GM19043 (cell line): ENCODE measurements around the gene RGS8.
A peak's percentile ranks its signal among the peaks of the same experiment; 100 is the strongest.
"Not testable (repeated sequence)": the region's sequence is repeated elsewhere in the genome, so short reads cannot be mapped to it uniquely, and the experiment has no call there.

Source experiments
- ATAC-seq: cut with Tn5 transposase; IDR thresholded peaks from one replicate; pipeline ENCODE4 v1.9.1; 2021; ENCODE audit warnings: low read depth; ENCODE audit not compliant: unreplicated experiment

Gene RGS8

DNA sequence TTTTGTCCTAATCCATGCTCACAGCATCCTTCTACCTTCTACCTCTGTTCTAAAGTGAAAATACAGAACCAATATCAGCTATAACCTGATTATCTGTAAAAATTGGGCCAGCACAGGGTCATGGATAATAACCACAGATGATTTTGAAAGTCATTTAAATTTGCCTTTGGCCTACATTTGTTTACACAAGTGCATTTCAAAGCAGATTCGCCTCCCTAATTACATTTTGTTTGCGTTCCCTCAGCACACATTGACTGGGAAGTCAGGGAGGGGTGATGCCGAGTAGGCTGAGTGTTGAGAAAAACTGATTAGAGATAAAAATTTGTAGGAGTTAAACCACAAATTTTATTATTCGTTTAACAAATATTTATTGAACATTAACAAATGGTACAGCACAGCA, 19.2 kb upstream of the RGS8 start:
- ATAC-seq, result no peak

DNA sequence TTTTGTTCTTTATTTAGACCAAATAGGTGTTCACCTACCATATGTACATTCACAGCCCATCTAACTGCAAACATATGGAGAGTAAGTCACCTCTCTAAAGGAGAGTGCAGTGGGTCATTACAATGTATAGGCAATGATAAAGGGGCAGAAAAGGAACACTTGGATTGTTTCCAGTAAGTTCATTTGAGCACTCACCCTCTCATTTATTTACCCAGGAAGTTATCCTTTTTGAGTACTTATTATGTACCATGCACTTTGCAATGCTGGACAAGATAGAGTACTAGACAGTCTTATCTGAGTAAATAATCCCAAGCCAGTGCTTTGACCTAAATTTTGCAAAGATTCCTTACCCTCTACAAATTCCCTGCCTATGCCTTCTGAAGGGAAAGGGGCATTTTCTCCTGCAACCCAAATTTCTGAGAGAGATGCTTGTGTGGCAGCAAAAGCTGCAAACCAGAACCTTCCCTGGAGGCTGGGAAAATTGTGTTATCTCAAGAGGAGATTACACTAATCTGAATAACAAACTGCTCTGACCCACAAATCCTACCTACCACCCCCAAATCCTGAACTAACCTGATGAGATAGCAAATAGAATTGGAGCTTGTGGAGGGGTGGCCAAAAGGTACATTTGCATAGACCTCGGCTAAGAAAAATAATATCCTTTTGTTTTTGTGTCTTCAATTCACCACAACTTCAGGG, 18.6 kb upstream of the RGS8 start:
- no peak for ATAC-seq

DNA sequence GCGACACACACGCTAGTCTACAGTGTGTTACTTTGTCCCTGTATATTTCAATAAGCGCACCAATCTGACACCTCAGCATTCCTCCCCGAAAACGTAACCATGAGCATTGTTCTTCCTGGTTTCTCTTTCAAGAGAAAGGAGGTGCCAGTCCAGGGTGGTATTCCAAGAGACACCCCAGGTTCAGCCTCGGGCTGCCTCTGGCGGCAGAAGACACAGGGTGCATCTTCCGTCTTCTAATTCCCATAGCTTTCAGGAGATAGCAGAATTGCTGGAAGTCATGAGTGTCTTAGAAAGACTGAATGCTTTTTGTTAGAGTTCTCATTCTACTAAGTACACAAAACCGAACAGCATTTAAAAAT, 15.9 kb upstream of the RGS8 start:
- no peak for ATAC-seq

DNA sequence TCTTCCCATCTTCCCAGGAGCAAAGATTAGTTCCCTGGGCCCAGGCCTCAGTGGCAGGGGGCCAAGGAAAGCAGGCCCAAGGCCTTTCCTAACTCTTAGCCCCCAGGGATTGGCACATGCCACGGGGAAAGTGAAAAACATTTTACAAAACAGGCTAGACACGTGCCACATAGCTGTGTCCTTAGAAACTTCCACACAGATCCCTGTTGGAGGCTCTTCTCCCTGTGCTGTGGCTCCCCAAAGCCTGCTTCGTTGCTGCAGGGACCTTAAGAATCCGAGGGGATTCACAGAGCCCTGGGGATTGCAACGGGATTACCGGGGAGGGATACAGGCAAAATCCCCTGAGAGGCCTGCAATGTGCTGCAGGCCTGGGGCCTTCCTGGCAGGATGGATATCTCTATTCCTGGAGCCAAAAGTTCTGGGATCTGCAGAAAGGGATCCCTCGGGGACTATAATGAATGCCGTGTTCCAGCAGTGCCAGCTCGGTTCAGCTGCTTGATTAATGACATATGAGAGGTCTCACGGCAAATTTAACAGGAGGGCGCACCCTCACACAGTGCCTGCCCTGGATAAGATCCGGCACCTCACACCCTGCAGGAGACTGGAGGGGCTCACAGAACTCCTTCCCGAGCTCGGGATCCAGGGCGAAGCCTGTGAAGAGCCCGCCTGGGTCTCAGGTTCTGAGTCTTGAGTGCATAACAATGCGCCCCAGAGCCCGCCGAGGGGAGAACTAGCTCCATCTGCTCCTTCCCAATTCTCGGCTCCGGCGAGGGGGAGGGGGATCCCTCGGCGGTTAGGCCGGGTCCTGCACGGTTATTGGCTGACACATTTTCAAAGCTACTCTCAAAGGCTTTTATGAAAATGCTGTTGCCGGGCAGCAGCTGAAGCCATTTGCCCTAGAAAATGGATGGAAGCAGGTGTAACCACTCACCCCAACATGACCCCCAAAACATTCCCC, 15.3 kb upstream of the RGS8 start:
- ATAC-seq, result no peak

- ATAC-seq, result no peak
Measured at GRCh38 chr1:182698971-182699370, 14.6 kb upstream of the RGS8 start.

DNA sequence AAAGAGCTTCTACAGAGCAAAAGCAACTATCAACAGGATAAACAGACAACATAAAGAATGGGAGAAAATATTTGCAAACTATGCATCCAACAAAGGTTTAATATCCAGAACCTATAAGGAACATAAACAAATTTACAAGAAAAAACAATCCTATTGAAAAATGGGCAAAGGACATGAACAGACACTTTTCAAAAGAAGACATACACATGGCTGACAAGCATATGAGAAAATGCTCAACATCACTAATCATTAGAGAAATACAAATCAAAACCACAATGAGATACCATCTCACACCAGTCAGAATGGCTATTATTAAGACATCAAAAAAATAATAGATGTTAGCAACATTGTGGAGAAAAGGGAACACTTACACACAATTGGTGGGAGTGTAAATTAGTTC, 8.8 kb upstream of the RGS8 start:
- ATAC-seq, result not testable (repeated sequence)

- ATAC-seq, result no peak
Measured at GRCh38 chr1:182690886-182691443, 6.6 kb upstream of the RGS8 start.

- no peak for ATAC-seq
Measured at GRCh38 chr1:182688436-182689205, 4.2 kb upstream of the RGS8 start.

DNA sequence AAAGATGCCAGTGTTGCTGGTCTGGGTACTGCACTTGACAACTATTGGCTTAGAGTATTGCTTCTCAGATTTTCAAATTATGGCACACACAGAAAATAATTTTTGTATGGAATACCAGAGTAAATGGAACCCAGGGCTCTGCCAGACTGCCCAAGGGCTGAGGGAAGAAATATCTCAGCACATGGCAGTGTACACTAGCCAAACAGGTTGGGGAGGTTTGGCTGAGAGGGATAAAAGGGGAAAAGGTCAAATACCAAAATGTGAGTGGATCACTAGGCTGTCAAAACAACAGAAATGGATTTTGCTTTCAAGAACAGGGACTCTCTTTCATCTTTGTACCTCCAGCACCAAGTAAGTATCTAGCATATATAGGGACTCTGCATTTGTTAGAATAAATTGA, 3.0 kb upstream of the RGS8 start:
- ATAC-seq, result no peak

DNA sequence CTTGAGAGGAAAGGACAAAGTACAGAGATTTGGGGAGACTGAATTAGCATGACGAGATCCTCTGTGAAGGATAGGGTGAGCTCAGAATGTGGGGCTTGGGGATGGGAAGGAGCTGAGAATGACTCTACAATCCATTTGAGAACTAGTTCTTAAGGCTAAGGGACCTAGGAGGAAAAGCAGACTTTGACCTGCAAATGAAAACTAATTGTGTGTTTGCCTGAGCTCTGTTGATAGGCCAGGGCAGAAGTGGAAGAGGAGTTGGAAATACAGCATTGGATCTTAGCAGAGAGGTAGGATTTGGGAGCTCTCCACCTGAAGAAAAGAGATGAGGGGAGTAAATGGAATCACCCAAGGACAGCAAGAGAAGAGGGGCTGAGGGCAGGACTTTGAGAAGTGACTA, 2.1 kb upstream of the RGS8 start:
- no peak for ATAC-seq

DNA sequence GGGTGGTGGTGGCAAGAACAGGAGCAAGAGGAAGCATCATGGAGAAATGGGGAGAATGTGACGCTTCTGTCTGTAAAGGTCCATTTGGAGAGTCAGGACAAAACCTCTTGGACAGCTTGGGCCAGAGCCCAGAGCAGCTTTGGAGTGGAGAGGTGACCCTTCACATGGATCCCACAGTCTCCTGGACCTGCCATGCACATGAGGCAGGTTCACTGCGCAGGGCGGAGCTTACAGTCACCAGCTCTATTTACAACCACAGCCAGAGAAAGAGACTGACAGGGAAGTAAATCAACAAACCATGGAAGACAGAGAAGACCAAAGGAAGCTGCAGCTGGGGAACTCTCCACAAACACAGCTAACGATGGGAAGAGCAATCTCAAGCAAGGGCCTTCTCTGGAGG, 828 bp upstream of the RGS8 start:
- ATAC-seq, result no peak

DNA sequence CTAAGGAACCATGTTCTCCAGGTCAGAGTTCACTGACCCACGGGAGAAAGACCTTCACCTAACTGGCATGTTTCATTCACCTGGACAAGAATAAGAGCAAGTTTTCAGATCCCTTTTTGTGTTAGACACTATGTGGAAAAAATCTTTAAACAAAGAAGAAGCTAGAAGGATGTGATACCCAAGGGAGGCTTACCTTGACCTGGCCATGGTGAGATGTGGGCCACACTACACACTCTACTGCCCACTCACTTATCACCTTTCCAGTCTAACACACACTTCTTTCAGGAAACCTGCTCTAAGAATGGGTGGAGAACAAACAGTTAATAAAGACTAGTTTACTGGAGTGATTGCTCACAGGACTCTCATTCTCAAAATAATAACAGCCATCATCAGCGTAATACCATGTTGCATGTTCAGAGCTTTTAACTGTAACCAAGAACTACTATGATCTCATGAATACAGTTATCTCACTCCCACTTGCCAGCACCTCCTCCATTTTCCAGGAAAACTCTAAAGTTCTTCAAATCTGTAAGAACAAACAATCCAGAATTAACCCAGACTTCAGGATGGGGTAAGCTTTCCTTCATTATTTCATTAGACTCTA, 1.4 kb downstream of the RGS8 start:
- ATAC-seq, result no peak

DNA sequence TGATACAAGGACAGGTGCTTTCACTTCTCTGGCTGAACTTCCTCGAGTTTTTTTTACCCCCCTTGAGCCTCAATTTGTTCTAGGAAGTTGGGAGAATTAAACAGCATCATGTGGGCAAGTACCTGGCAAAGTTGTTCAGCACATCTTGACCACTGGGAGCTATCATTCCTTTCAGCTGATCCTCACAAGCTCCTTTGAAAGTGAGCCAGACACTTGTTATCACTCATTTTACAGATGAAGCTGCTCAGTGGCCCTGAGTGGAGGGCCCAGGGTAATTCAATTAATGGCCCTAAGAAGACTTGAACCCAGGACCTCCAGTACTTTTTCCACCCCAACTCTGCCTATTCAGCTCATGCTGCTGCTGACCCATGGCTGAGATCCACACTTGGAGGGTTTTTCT, 2.0 kb downstream of the RGS8 start:
- no peak for ATAC-seq

GRCh38 chr1:182681568-182681912, 2.8 kb downstream of the RGS8 start:
- ATAC-seq, result no peak

GRCh38 chr1:182680901-182681567, 3.4 kb downstream of the RGS8 start:
- ATAC-seq, result no peak

DNA sequence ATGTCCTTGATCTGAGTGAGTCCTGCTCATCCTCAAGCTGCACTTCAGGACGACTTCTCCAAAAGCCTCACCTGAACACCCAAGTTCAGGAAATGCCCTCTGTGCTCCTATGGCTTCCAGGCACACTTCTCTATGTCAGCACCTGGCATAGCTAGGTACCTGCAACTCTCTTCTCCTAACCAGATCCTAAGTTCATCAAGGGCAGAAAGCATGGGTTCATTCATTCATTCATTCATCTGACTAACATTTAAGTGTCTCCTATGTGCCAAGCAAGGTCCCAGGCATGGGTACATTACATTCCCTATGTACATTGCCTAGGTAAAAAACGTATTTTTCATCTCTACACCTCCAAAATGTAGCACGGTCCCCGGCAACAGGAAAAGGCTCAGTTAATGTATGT, 4.0 kb downstream of the RGS8 start:
- ATAC-seq, result no peak

DNA sequence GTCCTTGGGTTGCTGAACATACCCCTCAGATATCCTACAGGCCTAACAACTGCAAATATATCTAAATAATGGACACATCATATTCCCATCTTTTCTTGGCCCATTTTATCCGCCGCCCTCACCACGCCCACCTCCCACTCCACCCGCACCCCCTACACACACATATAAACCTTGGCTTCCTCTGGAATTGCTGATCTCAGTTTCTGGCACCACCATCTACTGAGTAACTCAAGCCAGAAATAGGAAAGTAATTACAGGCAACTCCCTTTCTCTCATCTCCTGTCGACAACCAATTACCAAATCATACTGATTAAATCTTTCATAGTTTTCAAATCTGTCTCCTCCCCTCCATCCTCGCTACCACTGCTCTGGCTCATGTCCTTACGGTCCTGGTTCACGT, 4.7 kb downstream of the RGS8 start:
- no peak for ATAC-seq

- peak; percentile 93 for ATAC-seq
Measured at GRCh38 chr1:182677397-182678098, 6.8 kb downstream of the RGS8 start.

GRCh38 chr1:182676274-182676673, 8.1 kb downstream of the RGS8 start:
- no peak for ATAC-seq
